GM23338 (cell line): ENCODE measurements around the gene GPATCH3. TPM values are rescaled to one million over a fixed set of nuclear protein-coding genes. Genes with fewer than 3 reads are reported as not detected.
"Not testable (repeated sequence)": the region's sequence is repeated elsewhere in the genome, so short reads cannot be mapped to it uniquely, and the experiment has no call there.

Experiments
- ATAC-seq: fragments of 200-7000 bp; cut with Tn5 transposase; 3 replicates; pipeline ENCODE4 v1.9.1; 2020
- DNase-seq: peaks from one replicate; pipeline ENCODE4 v3.0.0-alpha.2; 2015; ENCODE audit warnings: low spot score
- H2AFZ ChIP-seq: fragments of 200-600 bp; sonication (generic); 2 replicates; pipeline ENCODE4 v1.8.0; 2016; ENCODE audit warnings: antibody characterized with exemption, mild to moderate bottlenecking, moderate library complexity
- H3F3A ChIP-seq: fragments of 200-600 bp; sonication (generic); replicated peaks from 2 replicates; pipeline ENCODE4 v1.8.0; 2017; ENCODE audit warnings: antibody characterized with exemption, mixed run types, low read depth
- H3K27ac ChIP-seq: fragments of 200-600 bp; sonication (generic); 2 replicates; pipeline ENCODE4 v1.6.1; 2016; ENCODE audit warnings: low read depth
- H3K27me3 ChIP-seq: fragments of 200-600 bp; sonication (generic); 2 replicates; pipeline ENCODE4 v1.8.0; 2016; ENCODE audit warnings: mild to moderate bottlenecking, mixed run types, moderate library complexity; ENCODE audit not compliant: insufficient read depth
- H3K36me3 ChIP-seq: fragments of 200-600 bp; sonication (generic); 2 replicates; pipeline ENCODE4 v1.8.0; 2016; ENCODE audit warnings: mild to moderate bottlenecking; ENCODE audit not compliant: insufficient read depth
- H3K4me1 ChIP-seq: fragments of 200-600 bp; sonication (generic); 2 replicates; pipeline ENCODE4 v1.8.0; 2016; ENCODE audit warnings: mild to moderate bottlenecking, moderate library complexity; ENCODE audit not compliant: insufficient read depth
- H3K4me2 ChIP-seq: fragments of 200-600 bp; sonication (generic); 2 replicates; pipeline ENCODE4 v1.7.1; 2017; ENCODE audit warnings: mixed run types
- H3K4me3 ChIP-seq: fragments of 200-600 bp; sonication (generic); 2 replicates; pipeline ENCODE4 v1.6.1; 2016; ENCODE audit warnings: mixed run types
- H3K79me2 ChIP-seq: fragments of 200-600 bp; sonication (generic); replicated peaks from 2 replicates; pipeline ENCODE4 v1.8.0; 2017; ENCODE audit warnings: mild to moderate bottlenecking; ENCODE audit not compliant: insufficient read depth
- H3K9me2 ChIP-seq: fragments of 200-600 bp; sonication (generic); 2 replicates; pipeline ENCODE4 v1.8.0; 2017; ENCODE audit not compliant: insufficient read depth
- H4K20me1 ChIP-seq: fragments of 200-600 bp; sonication (generic); replicated peaks from 2 replicates; pipeline ENCODE4 v1.8.0; 2017; ENCODE audit warnings: mild to moderate bottlenecking; ENCODE audit not compliant: insufficient read depth
- H3K27ac Mint-ChIP-seq: 2 replicates; pipeline ENCODE4 v1.8.0; 2020; ENCODE audit warnings: inconsistent platforms, mild to moderate bottlenecking, moderate library complexity, mixed read lengths
- H3K27me3 Mint-ChIP-seq: 3 replicates; pipeline ENCODE4 v1.8.0; 2022; ENCODE audit warnings: low read depth, mild to moderate bottlenecking, moderate library complexity, mixed read lengths, inconsistent platforms; ENCODE audit not compliant: insufficient read depth, poor library complexity
- H3K36me3 Mint-ChIP-seq: 3 replicates; pipeline ENCODE4 v1.8.0; 2021; ENCODE audit warnings: low read depth, mild to moderate bottlenecking, inconsistent platforms, moderate library complexity, mixed read lengths
- H3K4me1 Mint-ChIP-seq: 3 replicates; pipeline ENCODE4 v1.8.0; 2020; ENCODE audit warnings: mild to moderate bottlenecking, inconsistent platforms, mixed read lengths
- H3K4me3 Mint-ChIP-seq: 3 replicates; pipeline ENCODE4 v1.8.0; 2021; ENCODE audit warnings: moderate library complexity, mild to moderate bottlenecking, inconsistent platforms, mixed read lengths
- H3K9me3 Mint-ChIP-seq: 3 replicates; pipeline ENCODE4 v1.8.0; 2020; ENCODE audit warnings: moderate library complexity, mild to moderate bottlenecking, inconsistent platforms, mixed read lengths
- CREB1 ChIP-seq: fragments of 250-450 bp; sonication (Bioruptor Pico); IDR thresholded peaks from 2 replicates; pipeline ENCODE4 v1.5.0; 2020; ENCODE audit warnings: low read depth, mild to moderate bottlenecking, moderate library complexity
- CTCF ChIP-seq, 2 experiments: fragments of 200-600 bp in 1 of 2; sonication (generic) in 1 of 2; conservative IDR thresholded peaks; 2 replicates each; pipeline versions ENCODE4 v1.5.1 to v1.6.1; 2016 to 2017; ENCODE audit warnings: antibody characterized with exemption in 2 of 2, low read depth in 2 of 2, mild to moderate bottlenecking in 2 of 2, moderate library complexity in 1 of 2
- ETS1 ChIP-seq: IDR thresholded peaks from 2 replicates; pipeline ENCODE4 v1.6.1; 2016; ENCODE audit warnings: antibody characterized with exemption
- NANOG ChIP-seq: IDR thresholded peaks from 2 replicates; pipeline ENCODE4 v1.6.1; 2016; ENCODE audit warnings: antibody characterized with exemption, borderline replicate concordance
- POLR2AphosphoS5 ChIP-seq: IDR thresholded peaks from 2 replicates; pipeline ENCODE4 v1.6.1; 2016; ENCODE audit warnings: antibody characterized with exemption, low read depth
- REST ChIP-seq: IDR thresholded peaks from one replicate; pipeline ENCODE4 v1.6.1; 2018; ENCODE audit warnings: antibody characterized with exemption; ENCODE audit not compliant: unreplicated experiment
- polyA plus RNA-seq: library from polyadenylated mRNA; unstranded; fragments of >200 nt; fragmentation: Nextera tagmentation; extraction: Ambion mirVana; gene quantifications from 2 replicates; pipeline ENCODE4 v1.2.1, GENCODE V29; 2016
- total RNA-seq: library from RNA; depleted of rRNA; stranded (reverse); fragments of >200 nt; shearing (Covaris generic); gene quantifications from 2 replicates; pipeline ENCODE4 v1.2.3, GENCODE V29; 2014

The GPATCH3 gene
- total and polyA plus RNA-seq, 2 experiments from 2014 or later, result 10.5 to 13.0 TPM

- not testable (repeated sequence) for H3K27ac Mint-ChIP-seq, H3K79me2 ChIP-seq, H3K4me1 ChIP-seq, H2AFZ ChIP-seq, H3K9me2 ChIP-seq, H3K4me3 Mint-ChIP-seq, H3K9me3 Mint-ChIP-seq, H3K27ac ChIP-seq, H3K4me1 Mint-ChIP-seq, H3K27me3 ChIP-seq, DNase-seq, ATAC-seq, H3K4me3 ChIP-seq, H3K4me2 ChIP-seq, H3K27me3 Mint-ChIP-seq, H4K20me1 ChIP-seq
- peaks cover 59% of the 10 kb centered on the region for H3K36me3 Mint-ChIP-seq
- Histone ChIP-seq H3F3A (0 out of 2 replicates have a peak, but pooled peaks cover 16% of the 10 kb centered on the region), H3K36me3 (peaks cover 36% of the 10 kb centered on the region)
These were observed 18.7 kb downstream of the GPATCH3 start for GRCh38 chr1:26881611-26882010.

GRCh38 chr1:26879793-26880192 is 20.5 kb downstream of the GPATCH3 start:
- no peaks in the 10 kb centered on the region for H3K27me3 ChIP-seq
- Mint-ChIP-seq H3K27me3 (peaks cover 2% of the 10 kb centered on the region), H3K4me1 (no peaks in the 10 kb centered on the region; the same call in 2 of the 3 replicates), H3K27ac (no peak overlapping the region), H3K9me3 (no peaks in the 10 kb centered on the region), H3K36me3 (peaks cover 46% of the 10 kb centered on the region), H3K4me3 (no peak overlapping the region)
- H2AFZ ChIP-seq, result no peak overlapping the region
- H3K4me1 ChIP-seq, result peaks cover 4% of the 10 kb centered on the region; the same call in 1 of the 2 replicates
- no peak for ATAC-seq
- no peak for TF ChIP-seq REST
- TF ChIP-seq NANOG, result no peak
- TF ChIP-seq CTCF (conservative IDR thresholded peaks at IDR 0.05; ENCODE audit: low read depth in 2 of 2), result no peak
- H3K9me2 ChIP-seq, result no peaks in the 10 kb centered on the region
- H3K36me3 ChIP-seq, result peaks cover 22% of the 10 kb centered on the region
- H3K79me2 ChIP-seq, result no peaks in the 10 kb centered on the region
- H3F3A ChIP-seq, result peaks cover 12% of the 10 kb centered on the region; the same call in 1 of the 2 replicates
- no peak overlapping the region for H3K27ac ChIP-seq
- H3K4me2 ChIP-seq, result no peak overlapping the region
- DNase-seq, result no peak
- H3K4me3 ChIP-seq, result no peak overlapping the region
- H4K20me1 ChIP-seq, result no peaks in the 10 kb centered on the region; the same call in none of the 2 replicates

GRCh38 chr1:26877326-26877725 is 22.9 kb downstream of the GPATCH3 start:
- Histone ChIP-seq H3F3A (peaks cover 12% of the 10 kb centered on the region; the same call in 1 of the 2 replicates), H3K4me2 (no peak overlapping the region), H2AFZ (no peak overlapping the region), H4K20me1 (no peaks in the 10 kb centered on the region; the same call in none of the 2 replicates), H3K4me1 (peaks cover 4% of the 10 kb centered on the region; the same call in 1 of the 2 replicates), H3K27ac (no peak overlapping the region), H3K9me2 (no peaks in the 10 kb centered on the region), H3K4me3 (no peak overlapping the region), H3K27me3 (no peaks in the 10 kb centered on the region), H3K36me3 (peaks cover 10% of the 10 kb centered on the region), H3K79me2 (no peaks in the 10 kb centered on the region)
- peaks cover 2% of the 10 kb centered on the region for H3K27me3 Mint-ChIP-seq
- H3K36me3 Mint-ChIP-seq, result peaks cover 21% of the 10 kb centered on the region; the same call in 2 of the 3 replicates
- H3K9me3 Mint-ChIP-seq, result no peaks in the 10 kb centered on the region
- H3K27ac Mint-ChIP-seq, result no peak overlapping the region
- H3K4me3 Mint-ChIP-seq, result no peak overlapping the region
- no peak for DNase-seq
- H3K4me1 Mint-ChIP-seq, result peaks cover 2% of the 10 kb centered on the region; the same call in 1 of the 3 replicates
- ATAC-seq, result no peak
- TF ChIP-seq CREB1 (CRISPR knock-in tag), result no peak
- no peak for TF ChIP-seq POLR2AphosphoS5
- TF ChIP-seq CTCF (conservative IDR thresholded peaks at IDR 0.05; ENCODE audit: low read depth in 2 of 2), result no peak
- TF ChIP-seq ETS1, result no peak
